ENCODE measurements around the gene ZNF35. TPM values are rescaled to one million over a fixed set of nuclear protein-coding genes. Genes with fewer than 3 reads are reported as not detected.

Gene ZNF35
- total and polyA plus RNA-seq, 2 of the 13 experiments (the other 11 are each of a cell fraction or from before 2014, with no cell fraction given), result 0.20 to 0.22 TPM

DNA sequence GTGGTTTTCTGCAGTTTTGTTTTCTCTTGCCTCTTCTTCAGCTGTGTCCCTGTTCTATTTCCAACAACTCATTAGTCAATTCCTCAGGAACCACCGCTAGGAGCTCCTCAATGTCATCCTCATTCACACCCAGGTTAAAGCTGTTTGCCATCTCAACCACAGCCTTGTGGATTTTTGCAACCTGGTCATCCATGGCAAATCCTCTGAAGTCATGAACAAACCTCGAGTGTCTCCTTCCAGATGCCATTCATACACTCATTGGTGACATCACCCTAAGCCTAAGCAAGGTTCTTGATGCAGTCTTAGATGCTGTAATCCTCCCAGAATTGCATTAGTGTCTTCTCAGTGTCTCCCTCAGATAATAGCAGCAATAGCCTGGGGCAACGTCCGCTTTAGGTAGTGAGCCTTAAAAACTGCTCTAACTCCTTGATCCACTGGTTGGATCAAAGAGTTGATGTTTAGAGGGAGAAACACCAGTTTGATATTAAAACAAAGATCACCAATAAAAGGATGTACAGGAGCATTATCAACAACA, 32.5 kb downstream of the ZNF35 start:
- peaks cover 1 to 26% of the 10 kb centered on the region in 2 experiments; a peak in 4 of 5 replicates for H3K27me3 ChIP-seq (ENCODE audit: control insufficient read depth in 1 of 2, insufficient read depth in 2 of 2, low read length in 2 of 2)
- in situ Hi-C loops (cut with HindIII; ENCODE audit: extremely low pct_ligation_motif_present, low pct_unique_long_range_greater_than_20kb) (no loop called here), intact Hi-C loops (cut with micrococcal nuclease; ENCODE audit: unreplicated experiment) (no loop called here)
- no peak overlapping the region for H3K4me2 ChIP-seq (ENCODE audit: low read depth, low read length)
- H3K9ac ChIP-seq (ENCODE audit: insufficient read depth, low read depth, low read length), result no peak overlapping the region
- no peak overlapping the region for H3K4me3 ChIP-seq (replicated peaks in 1 of 3; ENCODE audit: insufficient read depth in 1 of 3, low read depth in 2 of 3, low read length in 3 of 3)
- no peaks in the 10 kb centered on the region for H3K36me3 ChIP-seq (replicated peaks in 1 of 2; ENCODE audit: control insufficient read depth in 1 of 2, insufficient read depth in 2 of 2, low read length in 2 of 2)
- ChIA-PET POLR2A (no interaction called here), CTCF (ENCODE audit: low intra/inter-chr PET ratio, low total read pairs) (no interaction called here)
- no peaks in the 10 kb centered on the region for H3K79me2 ChIP-seq (ENCODE audit: insufficient read depth, low read length)
- no peaks in the 10 kb centered on the region for H3K9me3 ChIP-seq (ENCODE audit: low read length)
- 13% methylated on average over 4 of the region's 4 CpGs for WGBS (ENCODE audit: low lambda C conversion rate)
- no peak for DNase-seq (ENCODE audit: low spot score)
- H4K20me1 ChIP-seq (ENCODE audit: insufficient read depth, low read length), result no peaks in the 10 kb centered on the region
- FAIRE-seq, result no peak
- no peaks in the 10 kb centered on the region for H3K4me1 ChIP-seq (ENCODE audit: insufficient read depth, low read length)
- no TSS peak for BruUV-seq (replicated peaks)
- no peak overlapping the region for H3K27ac ChIP-seq (ENCODE audit: extremely low read length, insufficient read depth, low read length)
- no peak for ATAC-seq
- H2AFZ ChIP-seq (ENCODE audit: low read length), result no peak overlapping the region
- no peak for TF ChIP-seq WIZ (CRISPR knock-in tag; IDR thresholded peaks at IDR 0.05)
- no peak for TF ChIP-seq NONO (IDR thresholded peaks at IDR 0.05)
- TF ChIP-seq NONO (CRISPR knock-in tag; conservative IDR thresholded peaks at IDR 0.05), result no peak
- no peak for TF ChIP-seq ZSCAN20 (CRISPR knock-in tag; IDR thresholded peaks at IDR 0.05; ENCODE audit: borderline replicate concordance)
- TF ChIP-seq HMGA1 (CRISPR knock-in tag; conservative IDR thresholded peaks at IDR 0.05), result no peak
- no peak for TF ChIP-seq ZNF317 (CRISPR knock-in tag; IDR thresholded peaks at IDR 0.05)
- TF ChIP-seq, protein P1, sequence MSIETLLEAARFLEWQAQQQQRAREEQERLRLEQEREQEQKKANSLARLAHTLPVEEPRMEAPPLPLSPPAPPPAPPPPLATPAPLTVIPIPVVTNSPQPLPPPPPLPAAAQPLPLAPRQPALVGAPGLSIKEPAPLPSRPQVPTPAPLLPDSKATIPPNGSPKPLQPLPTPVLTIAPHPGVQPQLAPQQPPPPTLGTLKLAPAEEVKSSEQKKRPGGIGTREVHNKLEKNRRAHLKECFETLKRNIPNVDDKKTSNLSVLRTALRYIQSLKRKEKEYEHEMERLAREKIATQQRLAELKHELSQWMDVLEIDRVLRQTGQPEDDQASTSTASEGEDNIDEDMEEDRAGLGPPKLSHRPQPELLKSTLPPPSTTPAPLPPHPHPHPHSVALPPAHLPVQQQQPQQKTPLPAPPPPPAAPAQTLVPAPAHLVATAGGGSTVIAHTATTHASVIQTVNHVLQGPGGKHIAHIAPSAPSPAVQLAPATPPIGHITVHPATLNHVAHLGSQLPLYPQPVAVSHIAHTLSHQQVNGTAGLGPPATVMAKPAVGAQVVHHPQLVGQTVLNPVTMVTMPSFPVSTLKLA (IDR thresholded peaks at IDR 0.05), result no peak
- TF ChIP-seq, protein P2, sequence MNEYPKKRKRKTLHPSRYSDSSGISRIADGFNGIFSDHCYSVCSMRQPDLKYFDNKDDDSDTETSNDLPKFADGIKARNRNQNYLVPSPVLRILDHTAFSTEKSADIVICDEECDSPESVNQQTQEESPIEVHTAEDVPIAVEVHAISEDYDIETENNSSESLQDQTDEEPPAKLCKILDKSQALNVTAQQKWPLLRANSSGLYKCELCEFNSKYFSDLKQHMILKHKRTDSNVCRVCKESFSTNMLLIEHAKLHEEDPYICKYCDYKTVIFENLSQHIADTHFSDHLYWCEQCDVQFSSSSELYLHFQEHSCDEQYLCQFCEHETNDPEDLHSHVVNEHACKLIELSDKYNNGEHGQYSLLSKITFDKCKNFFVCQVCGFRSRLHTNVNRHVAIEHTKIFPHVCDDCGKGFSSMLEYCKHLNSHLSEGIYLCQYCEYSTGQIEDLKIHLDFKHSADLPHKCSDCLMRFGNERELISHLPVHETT (CRISPR knock-in tag; conservative IDR thresholded peaks at IDR 0.05), result no peak
- no peak for TF ChIP-seq ZNF772 (CRISPR knock-in tag; IDR thresholded peaks at IDR 0.05)
- TF ChIP-seq, protein P3, sequence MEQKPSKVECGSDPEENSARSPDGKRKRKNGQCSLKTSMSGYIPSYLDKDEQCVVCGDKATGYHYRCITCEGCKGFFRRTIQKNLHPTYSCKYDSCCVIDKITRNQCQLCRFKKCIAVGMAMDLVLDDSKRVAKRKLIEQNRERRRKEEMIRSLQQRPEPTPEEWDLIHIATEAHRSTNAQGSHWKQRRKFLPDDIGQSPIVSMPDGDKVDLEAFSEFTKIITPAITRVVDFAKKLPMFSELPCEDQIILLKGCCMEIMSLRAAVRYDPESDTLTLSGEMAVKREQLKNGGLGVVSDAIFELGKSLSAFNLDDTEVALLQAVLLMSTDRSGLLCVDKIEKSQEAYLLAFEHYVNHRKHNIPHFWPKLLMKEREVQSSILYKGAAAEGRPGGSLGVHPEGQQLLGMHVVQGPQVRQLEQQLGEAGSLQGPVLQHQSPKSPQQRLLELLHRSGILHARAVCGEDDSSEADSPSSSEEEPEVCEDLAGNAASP (CRISPR knock-in tag; IDR thresholded peaks at IDR 0.05; ENCODE audit: borderline replicate concordance), result no peak
- no peak for TF ChIP-seq ZNF10 (CRISPR knock-in tag; IDR thresholded peaks at IDR 0.05; ENCODE audit: borderline replicate concordance, low read depth)
- no peak for TF ChIP-seq SMAD1 (CRISPR knock-in tag; IDR thresholded peaks at IDR 0.05; ENCODE audit: borderline replicate concordance, low read depth)
- no peak for TF ChIP-seq TMF1 (CRISPR knock-in tag; IDR thresholded peaks at IDR 0.05; ENCODE audit: low read depth)
- no peak for TF ChIP-seq KLF12 (CRISPR knock-in tag; IDR thresholded peaks at IDR 0.05; ENCODE audit: borderline replicate concordance)
- no peak for TF ChIP-seq TBX2 (CRISPR knock-in tag; IDR thresholded peaks at IDR 0.05; ENCODE audit: borderline replicate concordance)
- no peak for TF ChIP-seq ZNF589 (CRISPR knock-in tag; conservative IDR thresholded peaks at IDR 0.05)
- TF ChIP-seq, protein P4, sequence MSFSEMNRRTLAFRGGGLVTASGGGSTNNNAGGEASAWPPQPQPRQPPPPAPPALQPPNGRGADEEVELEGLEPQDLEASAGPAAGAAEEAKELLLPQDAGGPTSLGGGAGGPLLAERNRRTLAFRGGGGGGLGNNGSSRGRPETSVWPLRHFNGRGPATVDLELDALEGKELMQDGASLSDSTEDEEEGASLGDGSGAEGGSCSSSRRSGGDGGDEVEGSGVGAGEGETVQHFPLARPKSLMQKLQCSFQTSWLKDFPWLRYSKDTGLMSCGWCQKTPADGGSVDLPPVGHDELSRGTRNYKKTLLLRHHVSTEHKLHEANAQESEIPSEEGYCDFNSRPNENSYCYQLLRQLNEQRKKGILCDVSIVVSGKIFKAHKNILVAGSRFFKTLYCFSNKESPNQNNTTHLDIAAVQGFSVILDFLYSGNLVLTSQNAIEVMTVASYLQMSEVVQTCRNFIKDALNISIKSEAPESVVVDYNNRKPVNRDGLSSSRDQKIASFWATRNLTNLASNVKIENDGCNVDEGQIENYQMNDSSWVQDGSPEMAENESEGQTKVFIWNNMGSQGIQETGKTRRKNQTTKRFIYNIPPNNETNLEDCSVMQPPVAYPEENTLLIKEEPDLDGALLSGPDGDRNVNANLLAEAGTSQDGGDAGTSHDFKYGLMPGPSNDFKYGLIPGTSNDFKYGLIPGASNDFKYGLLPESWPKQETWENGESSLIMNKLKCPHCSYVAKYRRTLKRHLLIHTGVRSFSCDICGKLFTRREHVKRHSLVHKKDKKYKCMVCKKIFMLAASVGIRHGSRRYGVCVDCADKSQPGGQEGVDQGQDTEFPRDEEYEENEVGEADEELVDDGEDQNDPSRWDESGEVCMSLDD (CRISPR knock-in tag; IDR thresholded peaks at IDR 0.05; ENCODE audit: borderline replicate concordance), result no peak
